Liver (tissue), 9 donors: ENCODE data around the gene OR52A1. TPM values are rescaled to one million over a fixed set of nuclear protein-coding genes. Genes with fewer than 3 reads are reported as not detected.

Experiments
- DNase-seq: peaks from one replicate; pipeline ENCODE4 v3.0.0-alpha.2; 2017; ENCODE audit warnings: low spot score
- H3K27ac ChIP-seq, 2 donors: one replicate each; pipeline ENCODE4 v1.7.0; 2013; ENCODE audit warnings: inconsistent platforms in 2 of 2, low read length in 2 of 2, control low read depth in 1 of 2, low read depth in 1 of 2, mild to moderate bottlenecking in 1 of 2
- H3K27me3 ChIP-seq, 4 donors: one replicate each; pipeline versions ENCODE4 v1.6.1 to v1.7.0; 2013; ENCODE audit warnings: low read length in 3 of 4, inconsistent platforms in 1 of 4, mild to moderate bottlenecking in 1 of 4, moderate library complexity in 1 of 4; ENCODE audit not compliant: control insufficient read depth in 4 of 4, insufficient read depth in 4 of 4
- H3K36me3 ChIP-seq, 4 donors: one replicate each; pipeline versions ENCODE4 v1.6.1 to v1.7.0; 2013; ENCODE audit warnings: low read length in 3 of 4, mild to moderate bottlenecking in 3 of 4, low read depth in 1 of 4, moderate library complexity in 1 of 4; ENCODE audit not compliant: control insufficient read depth in 4 of 4, insufficient read depth in 3 of 4
- H3K4me1 ChIP-seq, 4 donors: one replicate each; pipeline versions ENCODE4 v1.6.1 to v1.7.0; 2013; ENCODE audit warnings: low read length in 3 of 4, mild to moderate bottlenecking in 3 of 4, moderate library complexity in 1 of 4; ENCODE audit not compliant: control insufficient read depth in 4 of 4, insufficient read depth in 4 of 4
- H3K4me3 ChIP-seq, 3 donors: one replicate each; pipeline versions ENCODE4 v1.6.1 to v1.7.0; 2013; ENCODE audit warnings: low read length in 3 of 3, control low read depth in 1 of 3, low read depth in 1 of 3, mild to moderate bottlenecking in 1 of 3
- H3K9ac ChIP-seq, 2 donors: one replicate each; pipeline ENCODE4 v1.7.0; 2013; ENCODE audit warnings: low read length in 2 of 2, mild to moderate bottlenecking in 2 of 2, moderate library complexity in 2 of 2, control low read depth in 1 of 2, low read depth in 1 of 2
- H3K9me3 ChIP-seq, 4 donors: one replicate each; pipeline versions ENCODE4 v1.6.1 to v1.7.0; 2013; ENCODE audit warnings: low read length in 3 of 4; ENCODE audit not compliant: control insufficient read depth in 4 of 4
- ATF3 ChIP-seq: IDR thresholded peaks from 2 replicates; pipeline ENCODE4 v1.6.1; 2016; ENCODE audit warnings: antibody characterized with exemption
- CTCF ChIP-seq: fragments of 150-350 bp; IDR thresholded peaks from 2 replicates; pipeline ENCODE4 v1.5.1; 2017; ENCODE audit warnings: improper control_type of control experiment, low read depth, low read length; ENCODE audit not compliant: missing input control
- EGR1 ChIP-seq, 2 donors: IDR thresholded peaks; 2 replicates each; pipeline ENCODE4 v1.6.1; 2016 to 2018; ENCODE audit warnings: antibody characterized with exemption in 2 of 2, low read depth in 2 of 2
- FOXA1 ChIP-seq: IDR thresholded peaks from 2 replicates; pipeline ENCODE4 v1.6.1; 2016; ENCODE audit warnings: antibody characterized with exemption
- FOXA2 ChIP-seq: IDR thresholded peaks from 2 replicates; pipeline ENCODE4 v1.6.1; 2016; ENCODE audit warnings: antibody characterized with exemption
- GABPA ChIP-seq, 2 donors: IDR thresholded peaks in 1 of 2; conservative IDR thresholded peaks in 1 of 2; 2 replicates each; pipeline ENCODE4 v1.6.1; 2016; ENCODE audit warnings: antibody characterized with exemption in 2 of 2, mild to moderate bottlenecking in 1 of 2, moderate library complexity in 1 of 2
- HNF4A ChIP-seq, 2 donors: conservative IDR thresholded peaks; 2 replicates each; pipeline ENCODE4 v1.6.1; 2016; ENCODE audit warnings: antibody characterized with exemption in 2 of 2, mild to moderate bottlenecking in 2 of 2
- HNF4G ChIP-seq: IDR thresholded peaks from 2 replicates; pipeline ENCODE4 v1.6.1; 2016; ENCODE audit warnings: antibody characterized with exemption
- JUND ChIP-seq, 2 donors: IDR thresholded peaks; 2 replicates each; pipeline ENCODE4 v1.6.1; 2016; ENCODE audit warnings: antibody characterized with exemption in 2 of 2
- NR2F2 ChIP-seq: IDR thresholded peaks from 2 replicates; pipeline ENCODE4 v1.6.1; 2016; ENCODE audit warnings: antibody characterized with exemption
- RAD21 ChIP-seq, 2 donors: IDR thresholded peaks; 2 replicates each; pipeline ENCODE4 v1.6.1; 2016; ENCODE audit warnings: antibody characterized with exemption in 2 of 2, mild to moderate bottlenecking in 2 of 2
- RXRA ChIP-seq, 2 donors: IDR thresholded peaks; 2 replicates each; pipeline ENCODE4 v1.6.1; 2017 to 2018; ENCODE audit warnings: antibody characterized with exemption in 2 of 2, mild to moderate bottlenecking in 1 of 2
- TAF1 ChIP-seq: conservative IDR thresholded peaks from 2 replicates; pipeline ENCODE4 v1.6.1; 2016; ENCODE audit warnings: antibody characterized with exemption, mild to moderate bottlenecking
- WGBS: extraction: QIAGEN DNeasy Blood & Tissue Kit; methylation state at CpG from one replicate; pipeline ENCODE4 v1.1.7; 2013; 5-methylcytosine and 5-hydroxymethylcytosine counted together
- polyA plus RNA-seq, 2 donors: library from polyadenylated mRNA; stranded (reverse) in 1 of 2; unstranded in 1 of 2; fragments of 200-250 nt in 1 of 2; fragments of >200 nt in 1 of 2; fragmentation: Nextera tagmentation in 1 of 2; extraction: Ambion mirVana in 1 of 2; gene quantifications; one replicate each; pipeline versions ENCODE4 v1.2.1 to v1.2.3, GENCODE V29; 2013 to 2015
- total RNA-seq, 2 donors: library from RNA; depleted of rRNA; stranded (reverse); fragments of >200 nt; gene quantifications; one replicate each; pipeline ENCODE4 v1.2.3, GENCODE V29; 2014
- TF ChIP-seq, protein P1 (sequence below): IDR thresholded peaks from 2 replicates; pipeline ENCODE4 v1.6.1; 2016; ENCODE audit warnings: antibody characterized with exemption, mild to moderate bottlenecking
- TF ChIP-seq, protein P2 (sequence below): IDR thresholded peaks from 2 replicates; pipeline ENCODE4 v1.6.1; 2016; ENCODE audit warnings: antibody characterized with exemption
- TF ChIP-seq, protein P3 (sequence below): IDR thresholded peaks from 2 replicates; pipeline ENCODE4 v1.6.1; 2016; ENCODE audit warnings: antibody characterized with exemption
- donor health status: healthy.
- donor health status: healthy.
- donor health status: healthy.
- donor health status: healthy.
- donor health status: healthy.

OR52A1 gene
- total and polyA plus RNA-seq, 4 donors = not detected

DNA sequence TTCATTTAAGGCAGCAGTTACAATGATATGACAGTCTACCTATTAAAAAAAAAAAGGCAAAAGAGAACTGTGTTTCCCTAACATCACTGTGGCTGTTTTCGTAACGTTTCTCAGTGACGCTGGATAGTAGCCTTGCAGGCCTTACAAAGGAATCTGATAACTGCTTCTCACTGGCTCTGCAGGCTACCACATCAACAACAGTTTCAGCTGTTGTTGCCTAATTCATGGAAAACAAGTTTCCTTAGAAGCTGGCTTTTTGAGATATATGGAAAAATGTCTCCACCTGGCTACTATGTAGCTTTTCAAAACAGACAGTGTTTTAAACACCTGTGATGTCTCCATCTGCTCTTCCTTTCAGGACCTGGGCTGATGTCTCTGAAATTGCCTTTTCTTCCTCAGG is 42.2 kb upstream of the OR52A1 start:
- Histone ChIP-seq H3K36me3 (no peaks in the 10 kb centered on the region), H3K9ac (no peak overlapping the region), H3K4me1 (no peaks in the 10 kb centered on the region), H3K4me3 (no peak overlapping the region), H3K9me3 (peaks cover 0 to 2% (median 0%) of the 10 kb centered on the region in 4 donors), H3K27ac (no peak overlapping the region), H3K27me3 (peaks cover 0 to 5% (median 0%) of the 10 kb centered on the region in 4 donors)
- DNase-seq = no peak
- TF ChIP-seq CTCF (no peak), NR2F2 (no peak), FOXA2 (no peak), HNF4A (conservative IDR thresholded peaks at IDR 0.05) (no peak), TAF1 (no peak), JUND (IDR thresholded peaks at IDR 0.05) (no peak), EGR1 (IDR thresholded peaks at IDR 0.05; ENCODE audit: low read depth in 2 of 2) (no peak)
- TF ChIP-seq, protein P1, sequence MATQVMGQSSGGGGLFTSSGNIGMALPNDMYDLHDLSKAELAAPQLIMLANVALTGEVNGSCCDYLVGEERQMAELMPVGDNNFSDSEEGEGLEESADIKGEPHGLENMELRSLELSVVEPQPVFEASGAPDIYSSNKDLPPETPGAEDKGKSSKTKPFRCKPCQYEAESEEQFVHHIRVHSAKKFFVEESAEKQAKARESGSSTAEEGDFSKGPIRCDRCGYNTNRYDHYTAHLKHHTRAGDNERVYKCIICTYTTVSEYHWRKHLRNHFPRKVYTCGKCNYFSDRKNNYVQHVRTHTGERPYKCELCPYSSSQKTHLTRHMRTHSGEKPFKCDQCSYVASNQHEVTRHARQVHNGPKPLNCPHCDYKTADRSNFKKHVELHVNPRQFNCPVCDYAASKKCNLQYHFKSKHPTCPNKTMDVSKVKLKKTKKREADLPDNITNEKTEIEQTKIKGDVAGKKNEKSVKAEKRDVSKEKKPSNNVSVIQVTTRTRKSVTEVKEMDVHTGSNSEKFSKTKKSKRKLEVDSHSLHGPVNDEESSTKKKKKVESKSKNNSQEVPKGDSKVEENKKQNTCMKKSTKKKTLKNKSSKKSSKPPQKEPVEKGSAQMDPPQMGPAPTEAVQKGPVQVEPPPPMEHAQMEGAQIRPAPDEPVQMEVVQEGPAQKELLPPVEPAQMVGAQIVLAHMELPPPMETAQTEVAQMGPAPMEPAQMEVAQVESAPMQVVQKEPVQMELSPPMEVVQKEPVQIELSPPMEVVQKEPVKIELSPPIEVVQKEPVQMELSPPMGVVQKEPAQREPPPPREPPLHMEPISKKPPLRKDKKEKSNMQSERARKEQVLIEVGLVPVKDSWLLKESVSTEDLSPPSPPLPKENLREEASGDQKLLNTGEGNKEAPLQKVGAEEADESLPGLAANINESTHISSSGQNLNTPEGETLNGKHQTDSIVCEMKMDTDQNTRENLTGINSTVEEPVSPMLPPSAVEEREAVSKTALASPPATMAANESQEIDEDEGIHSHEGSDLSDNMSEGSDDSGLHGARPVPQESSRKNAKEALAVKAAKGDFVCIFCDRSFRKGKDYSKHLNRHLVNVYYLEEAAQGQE = no peak
- TF ChIP-seq, protein P2, sequence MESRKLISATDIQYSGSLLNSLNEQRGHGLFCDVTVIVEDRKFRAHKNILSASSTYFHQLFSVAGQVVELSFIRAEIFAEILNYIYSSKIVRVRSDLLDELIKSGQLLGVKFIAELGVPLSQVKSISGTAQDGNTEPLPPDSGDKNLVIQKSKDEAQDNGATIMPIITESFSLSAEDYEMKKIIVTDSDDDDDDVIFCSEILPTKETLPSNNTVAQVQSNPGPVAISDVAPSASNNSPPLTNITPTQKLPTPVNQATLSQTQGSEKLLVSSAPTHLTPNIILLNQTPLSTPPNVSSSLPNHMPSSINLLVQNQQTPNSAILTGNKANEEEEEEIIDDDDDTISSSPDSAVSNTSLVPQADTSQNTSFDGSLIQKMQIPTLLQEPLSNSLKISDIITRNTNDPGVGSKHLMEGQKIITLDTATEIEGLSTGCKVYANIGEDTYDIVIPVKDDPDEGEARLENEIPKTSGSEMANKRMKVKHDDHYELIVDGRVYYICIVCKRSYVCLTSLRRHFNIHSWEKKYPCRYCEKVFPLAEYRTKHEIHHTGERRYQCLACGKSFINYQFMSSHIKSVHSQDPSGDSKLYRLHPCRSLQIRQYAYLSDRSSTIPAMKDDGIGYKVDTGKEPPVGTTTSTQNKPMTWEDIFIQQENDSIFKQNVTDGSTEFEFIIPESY = no peak
- 74% methylated on average over 3 of the region's 3 CpGs for whole genome bisulfite sequencing

DNA sequence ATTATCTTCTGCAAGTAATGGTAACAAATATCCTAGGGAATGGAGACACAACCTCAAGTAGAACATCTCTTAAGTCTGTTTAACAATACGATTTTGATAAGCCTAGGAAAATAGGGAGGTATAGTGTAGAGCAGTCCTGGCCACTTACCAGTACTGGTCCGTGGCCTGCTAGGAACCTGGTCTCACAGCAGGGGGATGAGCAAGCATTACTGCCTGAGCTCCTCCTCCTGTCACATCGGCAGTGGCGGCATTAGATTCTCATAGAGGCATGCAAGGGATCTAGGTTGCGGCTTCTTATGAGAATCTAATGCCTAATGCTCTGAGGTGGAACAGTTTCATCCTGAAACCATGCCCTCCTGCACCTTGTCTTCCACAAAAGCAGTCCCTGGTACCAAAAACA is 41.5 kb upstream of the OR52A1 start:
- peaks cover 0 to 2% (median 0%) of the 10 kb centered on the region in 4 donors for H3K9me3 ChIP-seq
- H3K36me3 ChIP-seq = no peaks in the 10 kb centered on the region
- no peak overlapping the region for H3K9ac ChIP-seq
- DNase-seq = no peak
- no peak overlapping the region for H3K4me3 ChIP-seq
- no peak overlapping the region for H3K27ac ChIP-seq
- H3K4me1 ChIP-seq = no peaks in the 10 kb centered on the region
- 72% methylated on average over 5 of the region's 5 CpGs for WGBS
- peaks cover 0 to 5% (median 0%) of the 10 kb centered on the region in 4 donors for H3K27me3 ChIP-seq
- TF ChIP-seq HNF4G (no peak), CTCF (no peak), RXRA (IDR thresholded peaks at IDR 0.05) (no peak), ATF3 (no peak), NR2F2 (no peak), FOXA1 (no peak), GABPA (IDR thresholded peaks at IDR 0.05 in 1 of 2, conservative IDR thresholded peaks at IDR 0.05 in 1 of 2) (no peak), RAD21 (IDR thresholded peaks at IDR 0.05) (no peak), TAF1 (no peak), JUND (IDR thresholded peaks at IDR 0.05) (no peak), EGR1 (IDR thresholded peaks at IDR 0.05; ENCODE audit: low read depth in 2 of 2) (no peak)
- TF ChIP-seq, protein P1 = no peak
- TF ChIP-seq, protein P3, sequence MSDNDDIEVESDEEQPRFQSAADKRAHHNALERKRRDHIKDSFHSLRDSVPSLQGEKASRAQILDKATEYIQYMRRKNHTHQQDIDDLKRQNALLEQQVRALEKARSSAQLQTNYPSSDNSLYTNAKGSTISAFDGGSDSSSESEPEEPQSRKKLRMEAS = no peak
